ENCODE measurements around the gene CLEC18A.

DNA sequence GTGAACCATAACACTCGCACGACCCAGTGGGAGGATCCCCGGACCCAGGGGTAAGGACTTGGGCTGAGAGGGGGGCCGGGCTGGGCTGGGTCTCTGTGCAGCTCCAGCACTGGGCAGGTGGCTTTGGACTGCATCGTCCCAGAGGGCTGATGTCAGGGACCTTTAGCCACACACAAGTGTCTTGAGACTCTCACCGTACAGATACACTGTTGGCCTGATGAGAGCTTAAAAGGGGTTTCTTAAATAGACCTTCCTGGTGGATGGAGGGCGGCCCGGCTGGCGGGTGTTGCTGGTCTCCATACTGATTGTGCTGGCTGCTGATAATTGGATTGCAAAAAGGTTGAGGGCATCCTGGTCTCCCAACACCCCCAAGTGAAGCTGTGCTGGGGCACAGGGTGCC is 21.7 kb upstream of the CLEC18A start:
- TF ChIP-seq, protein P1, sequence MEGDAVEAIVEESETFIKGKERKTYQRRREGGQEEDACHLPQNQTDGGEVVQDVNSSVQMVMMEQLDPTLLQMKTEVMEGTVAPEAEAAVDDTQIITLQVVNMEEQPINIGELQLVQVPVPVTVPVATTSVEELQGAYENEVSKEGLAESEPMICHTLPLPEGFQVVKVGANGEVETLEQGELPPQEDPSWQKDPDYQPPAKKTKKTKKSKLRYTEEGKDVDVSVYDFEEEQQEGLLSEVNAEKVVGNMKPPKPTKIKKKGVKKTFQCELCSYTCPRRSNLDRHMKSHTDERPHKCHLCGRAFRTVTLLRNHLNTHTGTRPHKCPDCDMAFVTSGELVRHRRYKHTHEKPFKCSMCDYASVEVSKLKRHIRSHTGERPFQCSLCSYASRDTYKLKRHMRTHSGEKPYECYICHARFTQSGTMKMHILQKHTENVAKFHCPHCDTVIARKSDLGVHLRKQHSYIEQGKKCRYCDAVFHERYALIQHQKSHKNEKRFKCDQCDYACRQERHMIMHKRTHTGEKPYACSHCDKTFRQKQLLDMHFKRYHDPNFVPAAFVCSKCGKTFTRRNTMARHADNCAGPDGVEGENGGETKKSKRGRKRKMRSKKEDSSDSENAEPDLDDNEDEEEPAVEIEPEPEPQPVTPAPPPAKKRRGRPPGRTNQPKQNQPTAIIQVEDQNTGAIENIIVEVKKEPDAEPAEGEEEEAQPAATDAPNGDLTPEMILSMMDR (conservative IDR thresholded peaks at IDR 0.05; ENCODE audit: low read depth, low read length) = no peak
- TF ChIP-seq EZH2 (IDR thresholded peaks at IDR 0.05; ENCODE audit: borderline replicate concordance, low read depth, low read length, poor library complexity, severe bottlenecking) = no peak
